Endothelial cell of umbilical vein (primary cell): ENCODE results near the gene ZNF568. TPM values are rescaled to one million over a fixed set of nuclear protein-coding genes. Genes with fewer than 3 reads are reported as not detected.

ENCODE experiments used
- BruUV-seq: library from RNA; stranded (reverse); fragments of 400-500 nt; replicated peaks from 2 replicates; lab custom pipeline; 2021; lab: Mats Ljungman, UMichigan
- CTCF ChIA-PET: fragments of 300-600, 350-600 bp; sonication (Branson Sonifier 250); formaldehyde crosslinking; loops from one replicate; lab custom pipeline; 2021; ENCODE audit warnings: antibody characterized with exemption, inconsistent platforms; lab: Charles Lee
- POLR2A ChIA-PET: fragments of 300-600, 350-600 bp; sonication (Branson Sonifier 250); formaldehyde crosslinking; loops from one replicate; lab custom pipeline; 2021; ENCODE audit warnings: antibody characterized with exemption, inconsistent platforms; lab: Charles Lee
- DNase-seq: peaks from one replicate; pipeline ENCODE4 v3.0.0-alpha.2; 2011; ENCODE audit warnings: low read depth, low spot score
- FAIRE-seq: peaks from 2 replicates; lab custom pipeline; 2011; peaks lifted over from hg19 to GRCh38; lab: Jason Lieb, UNC
- H2AFZ ChIP-seq: 2 replicates; pipeline ENCODE4 v1.6.0; 2012; ENCODE audit warnings: low read depth, low read length, control low read depth, inconsistent platforms
- H3K27ac ChIP-seq: 2 replicates; pipeline ENCODE4 v1.5.1; 2011; ENCODE audit warnings: low read depth, mild to moderate bottlenecking, control low read depth, low read length, moderate library complexity; ENCODE audit not compliant: insufficient read depth
- H3K27me3 ChIP-seq, 2 experiments: 2 replicates each; pipeline versions ENCODE4 v1.6.0 to v1.6.1; 2011; ENCODE audit warnings: low read length in 2 of 2, mixed read lengths in 1 of 2; ENCODE audit not compliant: control insufficient read depth in 2 of 2, insufficient read depth in 2 of 2
- H3K36me3 ChIP-seq, 2 experiments: 2 replicates in 1 of 2; 3 replicates in 1 of 2; pipeline ENCODE4 v1.5.1; 2011; ENCODE audit warnings: low read length in 2 of 2, mild to moderate bottlenecking in 1 of 2, moderate library complexity in 1 of 2; ENCODE audit not compliant: control insufficient read depth in 2 of 2, insufficient read depth in 2 of 2; ENCODE audit errors: extremely low read depth in 1 of 2
- H3K4me1 ChIP-seq: 3 replicates; pipeline ENCODE4 v1.5.1; 2011; ENCODE audit warnings: mild to moderate bottlenecking, low read length; ENCODE audit not compliant: control insufficient read depth, insufficient read depth; ENCODE audit errors: extremely low read depth
- H3K4me2 ChIP-seq: 2 replicates; pipeline ENCODE4 v1.6.1; 2011; ENCODE audit warnings: low read length, control low read depth, mixed read lengths; ENCODE audit not compliant: insufficient read depth
- H3K4me3 ChIP-seq, 3 experiments: fragments of 200-600 bp in 1 of 3; sonication (generic), shearing (Covaris generic) in 1 of 3; replicated peaks in 1 of 3; 2 replicates each; pipeline ENCODE4 v1.5.1; 2011 to 2016; ENCODE audit warnings: control low read depth in 3 of 3, low read length in 3 of 3, mild to moderate bottlenecking in 2 of 3, inconsistent platforms in 1 of 3, low read depth in 1 of 3, moderate library complexity in 1 of 3; ENCODE audit not compliant: insufficient read depth in 1 of 3
- H3K79me2 ChIP-seq: 2 replicates; pipeline ENCODE4 v1.6.0; 2012; ENCODE audit warnings: low read length, inconsistent platforms; ENCODE audit not compliant: control insufficient read depth, insufficient read depth
- H3K9ac ChIP-seq: replicated peaks from 2 replicates; pipeline ENCODE3; 2011; ENCODE audit warnings: low read length, control low read depth; ENCODE audit not compliant: insufficient read depth; ENCODE audit errors: extremely low read depth
- H3K9me1 ChIP-seq: replicated peaks from 3 replicates; pipeline ENCODE4 v1.6.0; 2011; ENCODE audit warnings: mild to moderate bottlenecking, low read length; ENCODE audit not compliant: control insufficient read depth, insufficient read depth; ENCODE audit errors: extremely low read depth
- H3K9me3 ChIP-seq: replicated peaks from 2 replicates; pipeline ENCODE4 v1.5.1; 2012; ENCODE audit warnings: low read length, inconsistent platforms; ENCODE audit not compliant: control insufficient read depth, insufficient read depth
- H4K20me1 ChIP-seq: replicated peaks from 2 replicates; pipeline ENCODE3; 2011; ENCODE audit warnings: mild to moderate bottlenecking, low read length; ENCODE audit not compliant: control insufficient read depth, insufficient read depth; ENCODE audit errors: extremely low read depth
- GATA2 ChIP-seq: IDR thresholded peaks from 2 replicates; pipeline ENCODE4 v1.7.0; 2011; ENCODE audit warnings: low read depth, mild to moderate bottlenecking, moderate library complexity, mixed read lengths, low read length; ENCODE audit not compliant: insufficient read length, insufficient read depth
- JUN ChIP-seq: IDR thresholded peaks from 2 replicates; pipeline ENCODE4 v1.6.1; 2011; ENCODE audit warnings: borderline replicate concordance, low read depth; ENCODE audit not compliant: insufficient read length, insufficient read depth
- POLR2AphosphoS5 ChIP-seq: IDR thresholded peaks from 2 replicates; pipeline ENCODE4 v1.6.1; 2012; ENCODE audit warnings: low read depth, mild to moderate bottlenecking, control low read depth, low read length, moderate library complexity; ENCODE audit not compliant: insufficient read depth
- dilution Hi-C: fragments of 300-500 bp; cut with MboI; formaldehyde crosslinking; loops from one replicate; pipeline ENCODE4 v1.15.0; 2019; ENCODE audit warnings: low sequenced_read_pairs; ENCODE audit not compliant: extremely low pct_ligation_motif_present
- intact Hi-C: fragments of 100-400 bp; cut with micrococcal nuclease; formaldehyde crosslinking; loops from one replicate; pipeline ENCODE4 v1.10.0; 2022
- polyA plus RNA-seq, 4 experiments: library from polyadenylated mRNA; depleted of rRNA in 3 of 4; stranded (reverse) in 3 of 4; unstranded in 1 of 4; fragments of >200 nt; gene quantifications; 2 replicates each; pipeline versions ENCODE4 v1.2.1 to v1.2.3, GENCODE V29; 2011 to 2012; ENCODE audit warnings: missing spikeins in 1 of 4
- total RNA-seq: library from RNA; stranded (reverse); gene quantifications from 2 replicates; pipeline ENCODE4 v1.2.3, GENCODE V29; 2021
- TF ChIP-seq, protein P1 (sequence below), 2 donors: IDR thresholded peaks; 1 replicate in 1 of 2; 2 replicates in 1 of 2; pipeline ENCODE4 v1.5.1; 2011; ENCODE audit warnings: low read length in 2 of 2, mild to moderate bottlenecking in 2 of 2, moderate library complexity in 2 of 2, control low read depth in 1 of 2, inconsistent platforms in 1 of 2, low read depth in 1 of 2; ENCODE audit not compliant: insufficient read depth in 1 of 2; ENCODE audit errors: extremely low read depth in 1 of 2

The ZNF568 gene
- total and polyA plus RNA-seq, 2 donors (not counting 3 experiments of a cell fraction or from before 2014, with no cell fraction given): 3.1 to 6.4 TPM

DNA sequence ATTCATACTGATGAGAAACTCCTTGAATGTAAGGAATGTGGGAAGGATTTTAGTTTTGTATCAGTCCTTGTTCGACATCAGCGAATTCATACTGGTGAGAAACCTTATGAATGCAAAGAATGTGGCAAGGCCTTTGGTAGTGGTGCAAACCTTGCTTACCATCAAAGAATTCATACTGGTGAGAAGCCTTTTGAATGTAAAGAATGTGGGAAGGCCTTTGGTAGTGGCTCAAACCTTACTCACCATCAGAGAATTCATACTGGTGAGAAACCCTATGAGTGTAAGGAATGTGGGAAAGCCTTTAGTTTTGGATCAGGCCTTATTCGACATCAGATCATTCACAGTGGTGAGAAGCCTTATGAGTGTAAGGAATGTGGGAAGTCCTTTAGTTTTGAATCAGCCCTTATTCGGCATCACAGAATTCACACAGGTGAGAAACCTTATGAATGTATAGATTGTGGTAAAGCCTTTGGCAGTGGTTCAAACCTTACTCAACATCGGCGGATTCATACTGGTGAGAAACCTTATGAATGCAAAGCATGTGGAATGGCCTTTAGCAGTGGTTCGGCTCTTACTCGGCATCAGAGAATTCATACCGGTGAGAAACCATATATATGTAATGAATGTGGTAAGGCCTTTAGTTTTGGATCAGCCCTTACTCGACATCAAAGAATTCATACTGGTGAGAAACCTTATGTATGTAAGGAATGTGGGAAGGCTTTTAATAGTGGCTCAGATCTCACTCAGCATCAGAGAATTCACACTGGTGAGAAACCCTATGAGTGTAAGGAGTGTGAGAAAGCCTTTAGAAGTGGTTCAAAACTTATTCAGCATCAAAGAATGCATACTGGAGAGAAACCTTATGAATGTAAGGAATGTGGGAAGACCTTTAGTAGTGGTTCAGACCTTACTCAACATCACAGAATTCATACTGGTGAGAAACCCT, 38.9 kb upstream of the ZNF568 start:
- TF ChIP-seq JUN: no peak
- TF ChIP-seq, protein P1, sequence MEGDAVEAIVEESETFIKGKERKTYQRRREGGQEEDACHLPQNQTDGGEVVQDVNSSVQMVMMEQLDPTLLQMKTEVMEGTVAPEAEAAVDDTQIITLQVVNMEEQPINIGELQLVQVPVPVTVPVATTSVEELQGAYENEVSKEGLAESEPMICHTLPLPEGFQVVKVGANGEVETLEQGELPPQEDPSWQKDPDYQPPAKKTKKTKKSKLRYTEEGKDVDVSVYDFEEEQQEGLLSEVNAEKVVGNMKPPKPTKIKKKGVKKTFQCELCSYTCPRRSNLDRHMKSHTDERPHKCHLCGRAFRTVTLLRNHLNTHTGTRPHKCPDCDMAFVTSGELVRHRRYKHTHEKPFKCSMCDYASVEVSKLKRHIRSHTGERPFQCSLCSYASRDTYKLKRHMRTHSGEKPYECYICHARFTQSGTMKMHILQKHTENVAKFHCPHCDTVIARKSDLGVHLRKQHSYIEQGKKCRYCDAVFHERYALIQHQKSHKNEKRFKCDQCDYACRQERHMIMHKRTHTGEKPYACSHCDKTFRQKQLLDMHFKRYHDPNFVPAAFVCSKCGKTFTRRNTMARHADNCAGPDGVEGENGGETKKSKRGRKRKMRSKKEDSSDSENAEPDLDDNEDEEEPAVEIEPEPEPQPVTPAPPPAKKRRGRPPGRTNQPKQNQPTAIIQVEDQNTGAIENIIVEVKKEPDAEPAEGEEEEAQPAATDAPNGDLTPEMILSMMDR (IDR thresholded peaks at IDR 0.05; ENCODE audit: extremely low read depth in 1 of 2, insufficient read depth in 1 of 2, low read depth in 1 of 2, low read length in 2 of 2): no peak
- TF ChIP-seq GATA2: no peak
- no peak for TF ChIP-seq POLR2AphosphoS5
- H3K27ac ChIP-seq: no peak overlapping the region
- H3K9ac ChIP-seq: no peak overlapping the region
- DNase-seq (no peak), FAIRE-seq (no peak)
- H3K27me3 ChIP-seq: no peaks in the 10 kb centered on the region
- peaks cover 0 to 3% of the 10 kb centered on the region in 2 experiments for H3K36me3 ChIP-seq
- no peak overlapping the region for H2AFZ ChIP-seq
- ChIA-PET CTCF (no interaction called here), POLR2A (no interaction called here)
- no peaks in the 10 kb centered on the region for H3K79me2 ChIP-seq
- no peak overlapping the region for H3K4me2 ChIP-seq
- no peak overlapping the region for H3K4me3 ChIP-seq
- peaks cover 24% of the 10 kb centered on the region for H3K9me3 ChIP-seq
- intact Hi-C loops (no loop called here), dilution Hi-C loops (no loop called here)
- H3K4me1 ChIP-seq: no peaks in the 10 kb centered on the region
- no peaks in the 10 kb centered on the region for H3K9me1 ChIP-seq
- H4K20me1 ChIP-seq: no peaks in the 10 kb centered on the region
- BruUV-seq: no TSS peak
